Measurements from ENCODE around the gene HS3ST5.

HS3ST5 gene

GRCh38 chr6:114106020-114106419, 236.8 kb downstream of the HS3ST5 start:
- TF ChIP-seq CTCF (IDR thresholded peaks at IDR 0.05; ENCODE audit: borderline replicate concordance, insufficient read depth, low read depth, low read length) = no peak
- no peak overlapping the region for H3K4me3 ChIP-seq (ENCODE audit: low read depth, low read length)

GRCh38 chr6:114101255-114101654, 241.6 kb downstream of the HS3ST5 start:
- TF ChIP-seq CTCF (IDR thresholded peaks at IDR 0.05; ENCODE audit: borderline replicate concordance, insufficient read depth, low read depth, low read length) = no peak
- H3K4me3 ChIP-seq (ENCODE audit: low read depth, low read length) = no peak overlapping the region

DNA sequence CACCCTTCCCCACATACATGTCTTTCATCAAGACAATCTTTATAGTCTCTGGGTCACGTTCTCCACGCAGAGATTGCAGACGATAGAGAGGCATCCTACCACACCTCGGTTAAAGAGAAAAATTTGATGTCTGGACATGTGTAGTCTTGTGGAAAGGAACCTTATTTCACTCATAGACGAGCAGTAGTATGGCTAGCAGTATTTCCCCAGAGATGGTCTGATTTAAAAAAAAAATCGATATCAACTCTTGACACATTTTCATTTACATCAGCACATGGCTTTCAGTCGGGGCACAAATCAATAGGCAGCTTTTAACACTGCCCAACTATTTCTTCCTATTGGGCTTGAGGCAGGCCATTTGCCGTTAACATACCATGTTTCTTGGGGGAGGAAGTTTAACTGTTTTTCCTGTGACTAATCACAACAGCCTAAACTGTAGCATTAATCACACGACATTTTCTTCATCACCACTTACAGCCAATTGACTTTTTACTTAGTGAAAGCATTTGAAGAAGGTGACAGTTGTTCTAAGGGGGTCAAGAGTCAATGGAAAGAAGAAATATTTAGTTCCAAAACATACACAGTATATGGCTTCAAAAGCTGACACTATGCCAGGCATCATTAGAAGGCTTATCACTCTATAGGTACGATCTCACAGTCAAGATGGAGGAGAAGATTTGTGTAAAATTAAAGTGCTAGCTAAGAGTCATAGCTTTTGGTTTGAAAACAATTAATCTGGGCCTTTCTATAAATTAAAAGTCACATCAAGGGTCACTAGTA, 242.4 kb downstream of the HS3ST5 start:
- no peak for TF ChIP-seq CTCF (IDR thresholded peaks at IDR 0.05; ENCODE audit: borderline replicate concordance, insufficient read depth, low read depth, low read length)
- H3K4me3 ChIP-seq (ENCODE audit: low read depth, low read length) = no peak overlapping the region

GRCh38 chr6:114096561-114097172, 246.2 kb downstream of the HS3ST5 start:
- peak; percentile 37; the same call in 1 of the 2 replicates for TF ChIP-seq CTCF (IDR thresholded peaks at IDR 0.05; ENCODE audit: borderline replicate concordance, insufficient read depth, low read depth, low read length)
- H3K4me3 ChIP-seq (ENCODE audit: low read depth, low read length) = no peak overlapping the region

DNA sequence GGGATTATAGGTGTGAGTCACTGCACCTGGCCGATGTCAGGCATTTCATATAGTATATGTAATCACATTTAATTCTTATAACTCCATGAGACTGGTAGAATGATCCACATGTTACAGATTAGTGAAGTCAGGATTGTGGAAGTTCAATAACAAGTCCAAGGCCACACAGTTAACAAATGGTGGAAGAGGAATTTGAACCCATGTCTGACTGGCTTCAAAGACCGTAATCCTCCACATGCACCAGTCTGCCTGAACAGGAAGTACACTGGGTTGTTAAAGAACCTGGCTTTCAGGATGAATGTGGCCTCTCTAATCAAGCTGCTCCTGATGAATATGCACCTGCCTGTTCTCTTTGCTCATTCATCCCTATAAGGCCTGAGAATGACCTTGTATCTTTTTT, 249.9 kb downstream of the HS3ST5 start:
- TF ChIP-seq CTCF (IDR thresholded peaks at IDR 0.05; ENCODE audit: borderline replicate concordance, insufficient read depth, low read depth, low read length) = no peak
- H3K4me3 ChIP-seq (ENCODE audit: low read depth, low read length) = no peak overlapping the region

GRCh38 chr6:114090626-114091025, 252.2 kb downstream of the HS3ST5 start:
- no peak for TF ChIP-seq CTCF (IDR thresholded peaks at IDR 0.05; ENCODE audit: borderline replicate concordance, insufficient read depth, low read depth, low read length)
- no peak overlapping the region for H3K4me3 ChIP-seq (ENCODE audit: low read depth, low read length)

- no peak overlapping the region for H3K4me3 ChIP-seq (ENCODE audit: low read depth, low read length)
- TF ChIP-seq CTCF (IDR thresholded peaks at IDR 0.05; ENCODE audit: borderline replicate concordance, insufficient read depth, low read depth, low read length) = no peak
Measured at GRCh38 chr6:114087496-114087895, 255.3 kb downstream of the HS3ST5 start.
